Neural progenitor cell (in vitro differentiated cells): ENCODE results near the gene FBXL19. TPM values are rescaled to one million over a fixed set of nuclear protein-coding genes. Genes with fewer than 3 reads are reported as not detected.

Experiments used
- DNase-seq: peaks from one replicate; pipeline ENCODE4 v3.0.0-alpha.2; 2016; ENCODE audit warnings: low spot score
- H2AFZ ChIP-seq: fragments of 200-600 bp; sonication (generic); replicated peaks from 2 replicates; pipeline ENCODE4 v1.6.1; 2016; ENCODE audit warnings: antibody characterized with exemption
- H3F3A ChIP-seq: fragments of 200-600 bp; sonication (generic); 2 replicates; pipeline ENCODE4 v1.6.1; 2016; ENCODE audit warnings: antibody characterized with exemption, low read depth
- H3K27ac ChIP-seq: fragments of 200-600 bp; sonication (generic); 2 replicates; pipeline ENCODE4 v1.5.1; 2016; ENCODE audit warnings: mild to moderate bottlenecking
- H3K27me3 ChIP-seq: fragments of 200-600 bp; sonication (generic); 2 replicates; pipeline ENCODE4 v1.6.1; 2016; ENCODE audit warnings: mild to moderate bottlenecking, moderate library complexity
- H3K36me3 ChIP-seq: fragments of 200-600 bp; sonication (generic); 2 replicates; pipeline ENCODE4 v1.5.1; 2016
- H3K4me1 ChIP-seq: fragments of 200-600 bp; sonication (generic); 2 replicates; pipeline ENCODE4 v1.6.1; 2016; ENCODE audit warnings: mixed run types
- H3K4me2 ChIP-seq: fragments of 200-600 bp; sonication (generic); 2 replicates; pipeline ENCODE4 v1.6.1; 2016
- H3K4me3 ChIP-seq: fragments of 200-600 bp; sonication (generic); 2 replicates; pipeline ENCODE4 v1.5.1; 2016
- H3K79me2 ChIP-seq: fragments of 200-600 bp; sonication (generic); 2 replicates; pipeline ENCODE4 v1.6.1; 2016; ENCODE audit warnings: low read depth
- H3K9ac ChIP-seq: fragments of 200-600 bp; sonication (generic); 2 replicates; pipeline ENCODE4 v1.6.1; 2016
- H3K9me3 ChIP-seq: fragments of 200-600 bp; sonication (generic); 2 replicates; pipeline ENCODE4 v1.5.1; 2016; ENCODE audit warnings: low read depth
- H4K20me1 ChIP-seq: fragments of 200-600 bp; sonication (generic); 2 replicates; pipeline ENCODE4 v1.6.1; 2016; ENCODE audit warnings: low read depth
- H3K27ac Mint-ChIP-seq: 3 replicates; pipeline ENCODE4 v1.8.0; 2021; ENCODE audit warnings: mixed read lengths
- H3K27me3 Mint-ChIP-seq: 2 replicates; pipeline ENCODE4 v1.8.0; 2022; ENCODE audit warnings: low read depth, mild to moderate bottlenecking, inconsistent platforms, moderate library complexity, mixed read lengths; ENCODE audit not compliant: insufficient read depth
- H3K36me3 Mint-ChIP-seq: 3 replicates; pipeline ENCODE4 v1.8.0; 2021; ENCODE audit warnings: mixed read lengths
- H3K4me1 Mint-ChIP-seq: 3 replicates; pipeline ENCODE4 v1.8.0; 2021; ENCODE audit warnings: mixed read lengths
- H3K4me3 Mint-ChIP-seq: 3 replicates; pipeline ENCODE4 v1.8.0; 2021; ENCODE audit warnings: mild to moderate bottlenecking, moderate library complexity, mixed read lengths
- H3K9me3 Mint-ChIP-seq: 3 replicates; pipeline ENCODE4 v1.8.0; 2020; ENCODE audit warnings: mixed read lengths
- CTCF ChIP-seq: fragments of 200-600 bp; sonication (generic); IDR thresholded peaks from 2 replicates; pipeline ENCODE4 v1.5.1; 2017; ENCODE audit warnings: antibody characterized with exemption, mild to moderate bottlenecking
- EZH2 ChIP-seq: fragments of 200-600 bp; sonication (generic); IDR thresholded peaks from 2 replicates; pipeline ENCODE4 v1.6.1; 2017; ENCODE audit warnings: antibody characterized with exemption, mild to moderate bottlenecking, moderate library complexity
- EZH2phosphoT487 ChIP-seq: fragments of 200-600 bp; sonication (generic); IDR thresholded peaks from 2 replicates; pipeline ENCODE4 v1.6.1; 2017; ENCODE audit warnings: antibody characterized with exemption
- total RNA-seq: library from RNA; depleted of rRNA; stranded (reverse); fragments of >200 nt; gene quantifications from 2 replicates; pipeline ENCODE4 v1.2.3, GENCODE V29; 2015; ENCODE audit warnings: low replicate concordance

Gene FBXL19
- total RNA-seq, 1 donor from 2014 or later: 9.2 TPM

- Histone ChIP-seq H3K27me3 (no peaks in the 10 kb centered on the region), H3K79me2 (peaks cover 14% of the 10 kb centered on the region), H3K4me3 (peak within 1 kb of the TSS; percentile 96), H4K20me1 (peaks cover 11% of the 10 kb centered on the region), H3K9ac (peak within 1 kb of the TSS; percentile 57), H3K4me2 (peak within 1 kb of the TSS; percentile 96), H2AFZ (peak within 1 kb of the TSS; percentile 43), H3K4me1 (peaks cover 19% of the 10 kb centered on the region), H3K36me3 (peaks cover 9% of the 10 kb centered on the region), H3K27ac (peak within 1 kb of the TSS; percentile 51), H3F3A (peaks cover 47% of the 10 kb centered on the region), H3K9me3 (no peaks in the 10 kb centered on the region)
- Mint-ChIP-seq H3K4me3 (peak within 1 kb of the TSS; percentile 93), H3K27ac (peak within 1 kb of the TSS; percentile 95), H3K9me3 (no peaks in the 10 kb centered on the region), H3K4me1 (peaks cover 34% of the 10 kb centered on the region), H3K36me3 (peaks cover 13% of the 10 kb centered on the region), H3K27me3 (peaks cover 10% of the 10 kb centered on the region)
- DNase-seq: peak; percentile 84
- TF ChIP-seq CTCF (no peak), EZH2phosphoT487 (no peak), EZH2 (no peak)
These were observed 25.6 kb downstream of the FBXL19 start, which contains the start of gene ORAI3 for GRCh38 chr16:30948667-30949649. Gene ORAI3, plus strand, starts transcription at chr16:30949068. Its CDS starts 222 bp downstream, at chr16:30949290.

GRCh38 chr16:30949650-30950515 lies 26.5 kb downstream of the FBXL19 start:
- Histone ChIP-seq H3K4me2 (peak overlapping the region; percentile 96), H4K20me1 (peaks cover 11% of the 10 kb centered on the region), H3K9ac (peak overlapping the region; percentile 57), H3K27me3 (no peaks in the 10 kb centered on the region), H3K9me3 (no peaks in the 10 kb centered on the region), H2AFZ (no peak overlapping the region), H3F3A (peaks cover 49% of the 10 kb centered on the region), H3K36me3 (peaks cover 2% of the 10 kb centered on the region), H3K4me3 (peak overlapping the region; percentile 96), H3K27ac (no peak overlapping the region), H3K79me2 (peaks cover 9% of the 10 kb centered on the region), H3K4me1 (peaks cover 19% of the 10 kb centered on the region)
- Mint-ChIP-seq H3K4me3 (peak overlapping the region; percentile 93), H3K36me3 (peaks cover 6% of the 10 kb centered on the region), H3K4me1 (peaks cover 34% of the 10 kb centered on the region), H3K9me3 (no peaks in the 10 kb centered on the region), H3K27me3 (peaks cover 10% of the 10 kb centered on the region), H3K27ac (peak overlapping the region; percentile 79)
- TF ChIP-seq EZH2phosphoT487: no peak
- TF ChIP-seq CTCF: peak; percentile 12
- TF ChIP-seq EZH2: no peak
- DNase-seq: peak; percentile 67

GRCh38 chr16:30950516-30951065 lies 27.2 kb downstream of the FBXL19 start:
- Histone ChIP-seq H3K4me1 (peaks cover 19% of the 10 kb centered on the region), H3K79me2 (peaks cover 9% of the 10 kb centered on the region), H2AFZ (no peak overlapping the region), H3F3A (peaks cover 44% of the 10 kb centered on the region), H3K9me3 (no peaks in the 10 kb centered on the region), H3K4me3 (peak overlapping the region; percentile 96), H3K9ac (no peak overlapping the region), H4K20me1 (peaks cover 11% of the 10 kb centered on the region), H3K36me3 (no peaks in the 10 kb centered on the region), H3K4me2 (peak overlapping the region; percentile 96), H3K27me3 (no peaks in the 10 kb centered on the region), H3K27ac (no peak overlapping the region)
- no peaks in the 10 kb centered on the region for H3K9me3 Mint-ChIP-seq
- peak overlapping the region; percentile 93 for H3K4me3 Mint-ChIP-seq
- peaks cover 4% of the 10 kb centered on the region for H3K36me3 Mint-ChIP-seq
- peaks cover 34% of the 10 kb centered on the region for H3K4me1 Mint-ChIP-seq
- TF ChIP-seq EZH2phosphoT487: no peak
- TF ChIP-seq CTCF: no peak
- TF ChIP-seq EZH2: no peak
- peak overlapping the region; percentile 79 for H3K27ac Mint-ChIP-seq
- H3K27me3 Mint-ChIP-seq: peaks cover 10% of the 10 kb centered on the region
- no peak for DNase-seq
